H7 (cell line): Measurements from ENCODE around the gene ZNF641. TPM values are rescaled to one million over a fixed set of nuclear protein-coding genes. Genes with fewer than 3 reads are reported as not detected.
A peak's percentile ranks its signal among the peaks of the same experiment; 100 is the strongest.

Source experiments
- DNase-seq: peaks from one replicate; pipeline ENCODE4 v3.0.0; 2012
- H3K27me3 ChIP-seq: 2 replicates; pipeline ENCODE4 v1.6.0; 2011; ENCODE audit warnings: mild to moderate bottlenecking, low read length; ENCODE audit not compliant: control insufficient read depth, insufficient read depth
- H3K36me3 ChIP-seq: replicated peaks from 2 replicates; pipeline ENCODE4 v1.5.1; 2011; ENCODE audit warnings: low read length; ENCODE audit not compliant: control insufficient read depth, insufficient read depth
- H3K4me3 ChIP-seq: 2 replicates; pipeline ENCODE4 v1.5.1; 2011; ENCODE audit warnings: low read depth, mild to moderate bottlenecking, control low read depth, low read length, moderate library complexity; ENCODE audit not compliant: insufficient read depth
- total RNA-seq: library from RNA; depleted of rRNA; stranded (reverse); fragments of >200 nt; shearing (Covaris generic); gene quantifications from 2 replicates; pipeline ENCODE4 v1.2.3, GENCODE V29; 2014; rRNA removed

Gene ZNF641
- total RNA-seq, result 3.4 and 4.3 TPM in 2 replicates

DNA sequence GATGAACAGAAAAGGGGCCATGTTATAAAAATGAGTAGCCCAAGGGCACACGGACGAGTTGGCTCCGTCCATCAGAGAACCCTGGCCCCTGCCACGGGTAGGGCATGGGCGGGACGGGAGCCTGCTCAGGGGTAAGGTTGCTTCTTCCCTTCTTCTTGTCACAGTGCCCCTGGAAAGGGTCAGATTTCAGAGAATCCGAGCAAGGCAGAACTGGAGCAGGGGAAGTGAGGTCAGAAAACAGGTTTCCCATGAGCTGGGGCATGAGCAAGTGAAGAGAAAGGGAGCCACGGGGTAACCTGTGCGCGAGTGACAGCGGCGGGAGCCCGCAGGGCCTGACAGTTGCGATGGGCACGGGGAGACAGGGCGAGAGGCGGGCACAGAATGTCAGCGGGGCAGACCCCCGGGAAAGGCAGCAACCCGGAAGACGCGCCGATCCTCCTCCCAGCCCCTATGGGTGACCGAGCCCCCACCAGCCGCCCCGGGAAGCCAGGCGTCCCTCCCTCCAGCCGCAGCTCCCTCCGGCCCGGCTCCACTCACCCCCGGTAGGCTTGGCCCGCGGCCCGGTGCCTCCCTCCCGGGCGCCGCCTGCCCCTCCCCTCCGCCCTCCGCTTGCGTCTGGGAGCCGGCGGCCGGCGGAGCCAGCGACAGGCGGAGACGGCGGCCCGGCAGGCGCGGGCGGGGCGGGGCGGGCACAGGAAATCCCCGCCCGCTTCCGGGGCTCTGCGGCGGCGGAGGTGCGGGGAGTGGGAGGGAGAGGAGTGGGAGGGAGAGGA, at the start of gene ZNF641:
Gene ZNF641 (minus strand): TSS at position 671 of the 773 bp plus-strand sequence. CDS start 2,829 bp downstream, outside the sequence.
- peak within 1 kb of the TSS; percentile 91 for H3K4me3 ChIP-seq
- DNase-seq, result peak; percentile 92
- H3K27me3 ChIP-seq, result peaks cover 15% of the 10 kb centered on the region; the same call in 1 of the 2 replicates
- H3K36me3 ChIP-seq, result no peaks in the 10 kb centered on the region

DNA sequence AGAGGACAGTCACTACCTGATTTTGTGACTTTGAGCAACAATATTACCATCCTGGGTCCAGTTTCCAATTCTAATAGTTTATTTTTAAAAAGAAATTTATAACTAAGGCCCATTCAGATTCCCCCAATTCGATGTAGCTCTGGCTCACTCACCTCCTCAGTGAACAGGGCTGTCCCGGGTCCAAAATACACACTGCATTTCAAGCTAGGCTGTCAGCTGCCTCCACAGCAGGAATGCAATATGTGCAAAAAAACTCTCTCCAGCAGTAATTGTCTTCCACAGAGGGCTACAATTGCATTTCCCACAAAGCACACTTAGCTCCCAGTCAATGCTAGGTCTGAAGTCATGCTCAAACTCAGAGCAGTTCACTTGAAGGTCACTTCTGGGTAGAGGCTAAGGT, 39.3 kb upstream of the ZNF641 start:
- no peak overlapping the region for H3K4me3 ChIP-seq
- H3K36me3 ChIP-seq, result no peaks in the 10 kb centered on the region
- no peak for DNase-seq
- peaks cover 2% of the 10 kb centered on the region; the same call in 1 of the 2 replicates for H3K27me3 ChIP-seq

GRCh38 chr12:48389409-48389808, 38.7 kb upstream of the ZNF641 start:
- no peaks in the 10 kb centered on the region for H3K36me3 ChIP-seq
- no peak overlapping the region for H3K4me3 ChIP-seq
- H3K27me3 ChIP-seq, result no peaks in the 10 kb centered on the region; the same call in 1 of the 2 replicates
- DNase-seq, result no peak

- H3K36me3 ChIP-seq, result no peaks in the 10 kb centered on the region
- DNase-seq, result no peak
- no peak overlapping the region for H3K4me3 ChIP-seq
- H3K27me3 ChIP-seq, result no peaks in the 10 kb centered on the region; the same call in 1 of the 2 replicates
Observed at GRCh38 chr12:48388938-48389337, 38.2 kb upstream of the ZNF641 start.

DNA sequence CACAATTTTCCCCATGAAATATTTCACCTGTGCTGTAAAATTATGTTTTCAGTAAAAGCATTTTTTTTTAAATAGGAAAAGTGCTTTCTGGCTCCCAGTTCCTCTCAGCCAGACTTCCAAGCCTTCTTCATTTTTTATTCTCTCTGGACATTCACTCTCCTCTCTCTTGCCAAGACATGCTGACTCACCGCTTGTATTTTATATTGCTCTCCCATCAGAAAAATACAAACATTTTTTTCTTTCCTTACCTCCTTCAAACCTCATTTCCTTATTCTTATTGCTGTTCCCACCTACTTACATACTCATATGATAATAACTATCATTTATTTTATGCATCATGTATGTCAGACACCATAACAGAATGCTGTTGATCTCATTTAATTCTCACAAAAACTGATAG, 37.7 kb upstream of the ZNF641 start:
- Histone ChIP-seq H3K36me3 (no peaks in the 10 kb centered on the region), H3K4me3 (no peak overlapping the region), H3K27me3 (no peaks in the 10 kb centered on the region; the same call in 1 of the 2 replicates)
- no peak for DNase-seq

GRCh38 chr12:48380596-48380995, 29.9 kb upstream of the ZNF641 start:
- DNase-seq, result no peak
- no peak overlapping the region for H3K4me3 ChIP-seq
- H3K27me3 ChIP-seq, result no peaks in the 10 kb centered on the region; the same call in 1 of the 2 replicates
- no peaks in the 10 kb centered on the region for H3K36me3 ChIP-seq

- Histone ChIP-seq H3K36me3 (no peaks in the 10 kb centered on the region), H3K27me3 (no peaks in the 10 kb centered on the region; the same call in 1 of the 2 replicates), H3K4me3 (no peak overlapping the region)
- DNase-seq, result no peak
Observed at GRCh38 chr12:48379794-48380193, 29.1 kb upstream of the ZNF641 start.

DNA sequence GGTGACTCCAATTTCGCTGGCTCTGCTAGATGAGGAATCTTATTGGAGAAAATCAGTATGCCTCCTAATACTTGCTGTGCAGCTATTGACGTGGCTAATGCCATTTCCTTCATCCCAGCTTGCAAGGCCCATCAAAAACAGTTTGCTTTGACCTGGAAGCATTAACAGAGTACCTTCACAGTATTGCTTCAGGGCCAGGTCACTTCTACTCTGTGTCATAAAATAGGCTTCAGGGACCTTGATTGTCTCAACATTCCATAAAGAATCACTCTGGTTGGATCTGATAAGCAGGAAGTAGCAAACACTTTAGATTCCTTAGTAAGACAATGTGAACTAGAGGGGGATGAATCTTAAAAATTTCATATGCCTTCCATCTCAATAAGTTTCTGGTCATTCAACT, 26.9 kb upstream of the ZNF641 start:
- Histone ChIP-seq H3K27me3 (no peaks in the 10 kb centered on the region; the same call in 1 of the 2 replicates), H3K36me3 (no peaks in the 10 kb centered on the region), H3K4me3 (no peak overlapping the region)
- no peak for DNase-seq

- no peaks in the 10 kb centered on the region for H3K36me3 ChIP-seq
- peak; percentile 16 for DNase-seq
- no peaks in the 10 kb centered on the region; the same call in 1 of the 2 replicates for H3K27me3 ChIP-seq
- H3K4me3 ChIP-seq, result no peak overlapping the region
Observed at GRCh38 chr12:48374164-48374563, 23.4 kb upstream of the ZNF641 start.

GRCh38 chr12:48366131-48366530, 15.4 kb upstream of the ZNF641 start:
- H3K4me3 ChIP-seq, result no peak overlapping the region
- no peaks in the 10 kb centered on the region for H3K36me3 ChIP-seq
- DNase-seq, result peak; percentile 25
- peaks cover 1% of the 10 kb centered on the region; the same call in 1 of the 2 replicates for H3K27me3 ChIP-seq

DNA sequence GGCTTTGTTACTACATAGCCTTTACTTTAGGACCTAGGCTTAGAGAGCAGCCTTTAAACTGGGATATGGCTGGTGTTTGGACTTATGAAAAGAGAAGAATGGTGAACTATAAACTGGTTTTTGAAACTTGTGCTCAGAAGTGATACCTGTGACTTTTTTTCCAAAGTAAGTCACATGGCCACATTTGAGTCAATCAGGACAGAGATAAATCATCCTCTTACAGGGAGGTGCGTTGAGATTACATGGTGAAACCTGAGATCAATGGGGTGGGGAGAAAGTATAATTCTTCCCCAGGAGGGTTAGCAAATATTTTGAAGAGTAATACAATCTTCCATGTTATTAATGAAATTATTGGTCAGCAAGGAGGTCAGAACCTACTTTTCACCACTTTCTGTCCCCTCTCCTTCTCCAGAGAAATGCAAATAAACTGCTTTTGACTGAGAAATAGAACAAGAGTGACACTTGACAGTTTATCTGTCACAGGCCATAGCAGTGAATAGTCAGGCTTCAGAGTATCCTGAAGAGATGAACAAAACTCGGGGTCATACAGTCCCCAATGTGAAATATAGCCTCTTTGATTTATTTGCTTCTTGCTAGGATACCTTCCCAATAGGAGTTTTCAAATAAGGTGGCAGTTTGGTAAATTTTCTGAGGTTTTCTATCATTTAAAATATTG, 11.1 kb upstream of the ZNF641 start:
- no peaks in the 10 kb centered on the region for H3K36me3 ChIP-seq
- H3K27me3 ChIP-seq, result peaks cover 3% of the 10 kb centered on the region; the same call in 1 of the 2 replicates
- H3K4me3 ChIP-seq, result no peak overlapping the region
- DNase-seq, result no peak

- DNase-seq, result no peak
- H3K4me3 ChIP-seq, result no peak overlapping the region
- H3K27me3 ChIP-seq, result peaks cover 7% of the 10 kb centered on the region; the same call in 1 of the 2 replicates
- H3K36me3 ChIP-seq, result no peaks in the 10 kb centered on the region
Observed at GRCh38 chr12:48358937-48359513, 8.3 kb upstream of the ZNF641 start.

DNA sequence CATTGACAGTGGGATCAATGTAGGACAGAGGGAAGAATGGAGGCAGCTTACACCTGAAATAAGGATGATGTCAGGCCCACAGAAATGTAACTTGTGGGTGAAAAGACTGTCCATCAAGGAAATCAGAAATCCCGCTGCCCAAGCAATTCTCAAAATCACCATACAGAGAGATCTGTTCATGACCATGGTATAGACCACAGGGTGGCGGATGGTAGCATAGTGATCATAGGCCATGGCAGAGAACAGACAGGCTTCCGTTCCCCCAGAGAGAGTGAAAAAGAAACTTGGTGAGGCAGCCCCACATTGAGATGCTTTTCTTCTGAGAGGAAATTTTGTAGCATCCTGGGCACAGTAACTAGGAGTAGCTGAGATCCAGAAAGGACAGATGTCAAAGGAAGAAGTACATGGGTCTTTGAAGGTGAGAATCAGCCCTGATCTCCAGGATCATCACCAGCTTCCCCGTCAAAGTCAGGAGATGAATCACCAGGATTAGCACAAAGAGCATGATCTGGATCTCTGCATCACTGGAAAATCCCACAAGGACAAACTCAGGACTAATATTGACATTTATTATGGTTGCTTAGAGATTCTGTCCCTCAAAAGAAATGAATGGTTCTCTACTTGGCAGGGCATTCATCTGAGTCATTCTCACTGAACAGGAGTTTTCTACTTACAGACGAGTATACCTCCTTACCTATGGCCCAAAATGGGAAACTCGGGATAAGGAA, 5.5 kb upstream of the ZNF641 start:
- H3K36me3 ChIP-seq, result no peaks in the 10 kb centered on the region
- H3K27me3 ChIP-seq, result peaks cover 12% of the 10 kb centered on the region; the same call in 1 of the 2 replicates
- H3K4me3 ChIP-seq, result no peak overlapping the region
- no peak for DNase-seq

DNA sequence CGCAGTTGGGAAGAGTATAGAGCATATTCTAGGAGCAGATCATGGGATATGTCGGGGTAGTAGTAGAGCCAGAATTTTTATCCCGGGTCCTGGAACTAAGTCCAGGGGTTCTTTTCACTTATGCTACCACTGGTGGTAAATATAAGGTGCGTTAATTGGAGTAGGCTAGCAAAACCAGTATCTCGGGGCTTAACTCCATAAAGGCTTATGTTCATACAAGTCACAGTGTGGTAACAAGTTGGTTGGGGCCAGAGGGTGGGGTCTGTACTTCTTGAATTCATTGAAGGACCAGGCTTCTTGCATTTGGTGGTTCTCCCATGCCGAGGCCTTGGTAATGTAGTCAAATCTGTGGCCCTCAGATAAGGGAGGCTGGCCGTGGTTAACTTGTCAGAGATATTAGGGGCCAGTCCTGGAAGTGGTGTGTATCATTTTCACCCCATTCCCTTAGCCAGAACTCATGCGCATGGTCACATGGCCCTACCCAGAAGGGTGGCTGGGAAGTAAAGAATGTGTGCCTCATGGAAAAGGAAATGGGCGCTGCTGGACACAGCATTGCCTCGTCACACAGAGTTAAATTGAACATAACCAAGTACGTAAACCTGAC, 1.5 kb upstream of the ZNF641 start:
- no peak for DNase-seq
- no peaks in the 10 kb centered on the region for H3K36me3 ChIP-seq
- H3K4me3 ChIP-seq, result no peak overlapping the region
- peaks cover 18% of the 10 kb centered on the region; the same call in 1 of the 2 replicates for H3K27me3 ChIP-seq
